Gastroesophageal sphincter (tissue), 4 donors: ENCODE data around the gene RYR3. TPM values are rescaled to one million over a fixed set of nuclear protein-coding genes. Genes with fewer than 3 reads are reported as not detected.

Experiments used
- ATAC-seq: fragments of 150-250 bp; one replicate; pipeline ENCODE4 v1.9.1; 2016; ENCODE audit warnings: mild to moderate bottlenecking, moderate library complexity
- H3K27ac ChIP-seq, 4 donors: fragments of 200-600 bp; sonication (generic) in 3 of 4; 1 replicate in 3 of 4; 2 replicates in 1 of 4; pipeline ENCODE4 v1.5.1; 2016 to 2019
- H3K27me3 ChIP-seq: fragments of 200-600 bp; sonication (generic); one replicate; pipeline ENCODE4 v1.5.1; 2019
- H3K36me3 ChIP-seq, 2 donors: fragments of 200-600 bp; sonication (generic); one replicate each; pipeline ENCODE4 v1.5.1; 2019; ENCODE audit warnings: control low read depth in 1 of 2
- H3K4me1 ChIP-seq, 3 donors: fragments of 200-600 bp; sonication (generic); 1 replicate in 2 of 3; 2 replicates in 1 of 3; pipeline ENCODE4 v1.5.1; 2016 to 2019; ENCODE audit warnings: control low read depth in 2 of 3
- H3K4me3 ChIP-seq, 2 donors: fragments of 200-600 bp; sonication (generic); one replicate each; pipeline ENCODE4 v1.5.1; 2019; ENCODE audit warnings: mild to moderate bottlenecking in 1 of 2, moderate library complexity in 1 of 2
- H3K9me3 ChIP-seq, 3 donors: fragments of 200-600 bp; sonication (generic); one replicate each; pipeline ENCODE4 v1.5.1; 2017 to 2019; ENCODE audit warnings: control low read depth in 2 of 3
- CTCF ChIP-seq, 4 experiments: fragments of 200-600 bp in 2 of 4; fragments of 450-650 bp in 2 of 4; sonication (generic) in 1 of 4; IDR thresholded peaks; one replicate each; pipeline ENCODE4 v1.5.1; 2017 to 2019; ENCODE audit warnings: antibody characterized with exemption in 4 of 4, mild to moderate bottlenecking in 2 of 4, moderate library complexity in 2 of 4
- EP300 ChIP-seq: sonication (generic); formaldehyde crosslinking; IDR thresholded peaks from one replicate; pipeline ENCODE4 v1.6.1; 2017; ENCODE audit warnings: antibody characterized with exemption, mild to moderate bottlenecking
- POLR2A ChIP-seq, 2 donors: fragments of 450-650 bp; IDR thresholded peaks; one replicate each; pipeline ENCODE4 v1.6.1; 2017; ENCODE audit warnings: antibody characterized with exemption in 2 of 2, mild to moderate bottlenecking in 2 of 2, moderate library complexity in 1 of 2
- POLR2AphosphoS5 ChIP-seq: sonication (generic); formaldehyde crosslinking; IDR thresholded peaks from one replicate; pipeline ENCODE4 v1.6.1; 2017; ENCODE audit warnings: antibody characterized with exemption
- WGBS, 2 donors: methylation state at CpG; one replicate each; pipeline ENCODE4 v1.1.5; 2018; ENCODE audit warnings: low coverage in 1 of 2; 5-methylcytosine and 5-hydroxymethylcytosine counted together
- total RNA-seq, 4 donors: library from RNA; depleted of rRNA; stranded (reverse); fragments of >200 nt; gene quantifications; one replicate each; pipeline ENCODE4 v1.1.0, GENCODE V29; 2016

Gene RYR3
- total RNA-seq, 4 donors from 2014 or later, result 3.5 to 10.2 (median 6.2) TPM

GRCh38 chr15:33825453-33825852, 514.7 kb downstream of the RYR3 start:
- H3K27ac ChIP-seq, result no peak overlapping the region
- H3K9me3 ChIP-seq, result peaks cover 0 to 17% (median 0%) of the 10 kb centered on the region in 3 donors
- H3K36me3 ChIP-seq, result peaks cover 0 to 26% of the 10 kb centered on the region in 2 donors
- no peaks in the 10 kb centered on the region for H3K27me3 ChIP-seq
- 73 to 82% methylated on average over 5 of the region's 8 CpGs for WGBS, 2 donors
- ATAC-seq, result no peak
- no peak overlapping the region for H3K4me3 ChIP-seq
- no peaks in the 10 kb centered on the region for H3K4me1 ChIP-seq
- TF ChIP-seq POLR2A (IDR thresholded peaks at IDR 0.05) (no peak), EP300 (no peak), CTCF (IDR thresholded peaks at IDR 0.05) (no peak)

GRCh38 chr15:33826201-33826600, 515.4 kb downstream of the RYR3 start:
- Histone ChIP-seq H3K9me3 (peaks cover 0 to 17% (median 0%) of the 10 kb centered on the region in 3 donors), H3K36me3 (peaks cover 0 to 21% of the 10 kb centered on the region in 2 donors), H3K4me3 (no peak overlapping the region), H3K4me1 (no peaks in the 10 kb centered on the region), H3K27me3 (no peaks in the 10 kb centered on the region), H3K27ac (no peak overlapping the region)
- no peak for ATAC-seq
- WGBS, 2 donors, result 63 to 81% methylated on average over 4 of the region's 4 CpGs
- no peak for TF ChIP-seq POLR2AphosphoS5
- no peak for TF ChIP-seq CTCF (IDR thresholded peaks at IDR 0.05)
- no peak for TF ChIP-seq POLR2A (IDR thresholded peaks at IDR 0.05)
- TF ChIP-seq EP300, result no peak

GRCh38 chr15:33830351-33830750, 519.6 kb downstream of the RYR3 start:
- no peak overlapping the region for H3K27ac ChIP-seq
- TF ChIP-seq POLR2A (IDR thresholded peaks at IDR 0.05) (no peak), CTCF (IDR thresholded peaks at IDR 0.05) (no peak), EP300 (no peak), POLR2AphosphoS5 (no peak)
- 64 to 78% methylated on average over 4 of the region's 4 CpGs for WGBS, 2 donors
- no peak overlapping the region for H3K4me3 ChIP-seq
- peaks cover 0 to 17% (median 0%) of the 10 kb centered on the region in 3 donors for H3K9me3 ChIP-seq
- no peaks in the 10 kb centered on the region for H3K4me1 ChIP-seq
- ATAC-seq, result no peak
- no peaks in the 10 kb centered on the region for H3K27me3 ChIP-seq
- peaks cover 0 to 17% of the 10 kb centered on the region in 2 donors for H3K36me3 ChIP-seq

GRCh38 chr15:33831646-33832045, 520.9 kb downstream of the RYR3 start:
- Histone ChIP-seq H3K9me3 (peaks cover 0 to 17% (median 0%) of the 10 kb centered on the region in 3 donors), H3K27me3 (no peaks in the 10 kb centered on the region), H3K27ac (no peak overlapping the region), H3K36me3 (peaks cover 0 to 12% of the 10 kb centered on the region in 2 donors), H3K4me3 (no peak overlapping the region), H3K4me1 (no peaks in the 10 kb centered on the region)
- no peak for ATAC-seq
- 88 to 91% methylated on average over 7 of the region's 7 CpGs for WGBS, 2 donors
- no peak for TF ChIP-seq POLR2A (IDR thresholded peaks at IDR 0.05)
- no peak for TF ChIP-seq POLR2AphosphoS5
- TF ChIP-seq CTCF (IDR thresholded peaks at IDR 0.05), result no peak
- TF ChIP-seq EP300, result no peak

GRCh38 chr15:33834892-33835743, 524.4 kb downstream of the RYR3 start:
- H3K27ac ChIP-seq, result no peak overlapping the region
- no peaks in the 10 kb centered on the region for H3K4me1 ChIP-seq
- TF ChIP-seq CTCF (IDR thresholded peaks at IDR 0.05), result no peak
- TF ChIP-seq POLR2A (IDR thresholded peaks at IDR 0.05), result no peak
- no peak for TF ChIP-seq POLR2AphosphoS5
- no peak for TF ChIP-seq EP300
- no peaks in the 10 kb centered on the region for H3K9me3 ChIP-seq
- ATAC-seq, result no peak
- peaks cover 0 to 14% of the 10 kb centered on the region in 2 donors for H3K36me3 ChIP-seq
- no peak overlapping the region for H3K4me3 ChIP-seq
- no peaks in the 10 kb centered on the region for H3K27me3 ChIP-seq
- 39 to 47% methylated on average over 7 of the region's 9 CpGs for WGBS, 2 donors
